Measurements from ENCODE around the gene CACNA2D2.

The CACNA2D2 gene

DNA sequence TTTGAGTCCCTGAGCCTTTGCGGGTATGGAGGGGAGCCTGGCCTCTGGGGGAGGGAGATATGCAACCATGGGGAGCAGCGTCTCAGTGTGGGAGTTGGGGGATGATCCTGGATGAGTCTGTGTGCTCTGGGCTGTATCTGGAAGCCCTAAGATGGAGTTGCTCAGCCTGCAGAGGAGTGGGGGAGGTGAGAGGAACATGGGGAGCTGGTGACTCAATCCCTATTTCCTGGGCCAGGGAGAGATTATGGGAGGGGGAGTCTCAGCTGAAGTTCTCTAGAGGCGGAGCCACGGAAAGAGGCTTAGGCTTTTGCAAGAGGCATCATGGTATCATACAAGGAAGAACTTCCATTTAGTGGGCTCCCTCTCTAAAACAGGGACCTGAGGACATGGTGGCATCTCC, 84.6 kb downstream of the CACNA2D2 start:
- ChIA-PET POLR2A (interaction anchor here (0.7 kb wide), 1 partner anchor 62 kb away, joined by 3 read pairs; no protein-coding TSS in a partner anchor), CTCF (interaction anchor here (0.6 kb wide), 1 partner anchor 80 kb away, joined by 3 read pairs; no protein-coding TSS in a partner anchor)
- DNase-seq (ENCODE audit: extremely low spot score), result no peak
- TF ChIP-seq SUZ12 (IDR thresholded peaks at IDR 0.05), result no peak
- no peak for TF ChIP-seq TARDBP (IDR thresholded peaks at IDR 0.05)
- TF ChIP-seq ZNF384 (IDR thresholded peaks at IDR 0.05), result no peak
- no peak for TF ChIP-seq FOXM1 (IDR thresholded peaks at IDR 0.05; ENCODE audit: borderline replicate concordance)
- TF ChIP-seq BHLHE40 (IDR thresholded peaks at IDR 0.05; ENCODE audit: borderline replicate concordance), result no peak
- no peak for TF ChIP-seq HDGF (IDR thresholded peaks at IDR 0.05; ENCODE audit: borderline replicate concordance)
- no peak for TF ChIP-seq PKNOX1 (IDR thresholded peaks at IDR 0.05)
- no peak for TF ChIP-seq ARNT (IDR thresholded peaks at IDR 0.05)
- TF ChIP-seq SP1 (IDR thresholded peaks at IDR 0.05), result no peak
- TF ChIP-seq LEF1 (IDR thresholded peaks at IDR 0.05; ENCODE audit: borderline replicate concordance), result no peak
- no peak for TF ChIP-seq L3MBTL2 (conservative IDR thresholded peaks at IDR 0.05)
- no peak for TF ChIP-seq ELF4 (IDR thresholded peaks at IDR 0.05)
- no peak for TF ChIP-seq CTBP1 (IDR thresholded peaks at IDR 0.05; ENCODE audit: borderline replicate concordance)
- no peak for TF ChIP-seq NFRKB (IDR thresholded peaks at IDR 0.05)
- TF ChIP-seq FOXA1 (IDR thresholded peaks at IDR 0.05), result no peak
- no peak for TF ChIP-seq FOXK2 (IDR thresholded peaks at IDR 0.05)

DNA sequence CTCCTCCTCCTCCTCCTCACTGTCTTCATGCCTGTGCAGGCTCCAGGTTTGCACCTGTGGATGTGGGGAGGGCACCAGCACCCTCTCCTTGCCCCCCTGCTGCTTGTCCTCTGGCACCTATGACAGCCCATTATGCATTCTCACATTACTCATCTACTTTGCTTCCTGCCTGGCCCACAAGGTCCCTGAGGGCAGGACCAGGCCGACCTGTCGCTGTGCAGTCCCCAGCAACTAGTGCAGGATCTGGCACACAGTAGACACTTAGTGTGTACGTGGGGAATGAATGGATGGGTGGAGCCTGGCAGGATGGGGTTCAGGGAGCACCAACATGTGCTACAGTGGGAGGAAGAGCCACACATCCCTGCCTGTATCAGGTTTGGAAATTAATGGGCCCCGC, 85.8 kb downstream of the CACNA2D2 start:
- TF ChIP-seq FOXA1 (IDR thresholded peaks at IDR 0.05), result no peak
- no peak for TF ChIP-seq FOXK2 (IDR thresholded peaks at IDR 0.05)
- no peak for TF ChIP-seq ELF4 (IDR thresholded peaks at IDR 0.05)
- TF ChIP-seq TARDBP (IDR thresholded peaks at IDR 0.05), result no peak
- TF ChIP-seq SP1 (IDR thresholded peaks at IDR 0.05), result no peak
- no peak for TF ChIP-seq FOXM1 (IDR thresholded peaks at IDR 0.05; ENCODE audit: borderline replicate concordance)
- no peak for TF ChIP-seq SUZ12 (IDR thresholded peaks at IDR 0.05)
- TF ChIP-seq NFRKB (IDR thresholded peaks at IDR 0.05), result no peak
- no peak for TF ChIP-seq LEF1 (IDR thresholded peaks at IDR 0.05; ENCODE audit: borderline replicate concordance)
- no peak for TF ChIP-seq CTBP1 (IDR thresholded peaks at IDR 0.05; ENCODE audit: borderline replicate concordance)
- TF ChIP-seq ARNT (IDR thresholded peaks at IDR 0.05), result no peak
- no peak for TF ChIP-seq L3MBTL2 (conservative IDR thresholded peaks at IDR 0.05)
- no peak for TF ChIP-seq ZNF384 (IDR thresholded peaks at IDR 0.05)
- no peak for TF ChIP-seq BHLHE40 (IDR thresholded peaks at IDR 0.05; ENCODE audit: borderline replicate concordance)
- TF ChIP-seq PKNOX1 (IDR thresholded peaks at IDR 0.05), result no peak
- no peak for DNase-seq (ENCODE audit: extremely low spot score)
- ChIA-PET CTCF (interaction anchor here (0.6 kb wide), 1 partner anchor 16 kb away, joined by 3 read pairs; no protein-coding TSS in a partner anchor), POLR2A (no interaction called here)

DNA sequence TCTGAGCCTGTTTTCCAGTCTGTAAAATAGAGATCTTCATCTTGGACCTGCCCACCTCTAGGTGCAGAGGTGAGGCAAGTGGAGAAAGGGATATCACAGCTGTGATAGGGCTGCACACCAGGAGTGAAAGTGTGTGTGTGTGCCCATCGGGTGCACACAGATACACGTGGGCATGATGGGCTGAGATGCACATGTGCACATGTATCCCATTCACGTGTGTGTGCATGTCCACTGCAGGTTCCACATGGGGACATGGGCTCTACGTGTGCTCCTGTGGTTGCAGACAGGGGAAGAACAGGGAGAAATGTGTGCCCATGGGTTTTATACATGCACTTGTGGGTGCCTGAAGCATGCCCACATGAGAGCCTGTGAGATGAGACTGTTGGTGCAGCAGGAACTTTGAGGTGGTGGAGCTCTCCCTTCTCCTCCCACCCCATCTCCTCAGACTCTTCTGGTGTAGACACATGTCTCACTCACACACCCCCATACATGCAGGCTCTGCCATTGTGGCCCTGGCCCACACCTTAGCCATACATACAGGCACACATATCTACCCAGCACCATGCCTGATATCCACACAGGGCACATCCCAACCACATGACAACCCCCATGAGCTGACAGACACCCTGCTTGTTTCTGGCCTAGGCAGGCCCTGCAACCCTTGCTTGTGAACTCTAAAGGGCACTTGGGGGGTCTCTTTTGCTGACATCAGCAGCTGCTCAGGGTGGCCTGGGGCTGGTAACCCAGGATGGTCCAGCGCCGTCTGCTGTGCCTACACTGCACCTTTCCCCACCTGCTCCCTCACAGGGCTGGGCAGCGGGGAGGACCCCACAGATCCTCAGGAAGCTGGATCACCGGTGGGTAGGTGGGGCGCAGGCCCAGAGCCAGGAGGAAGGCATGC, 86.4 kb downstream of the CACNA2D2 start:
- TF ChIP-seq FOXM1 (IDR thresholded peaks at IDR 0.05; ENCODE audit: borderline replicate concordance) (no peak), SP1 (IDR thresholded peaks at IDR 0.05) (no peak), SUZ12 (IDR thresholded peaks at IDR 0.05) (no peak), ARNT (IDR thresholded peaks at IDR 0.05) (no peak), L3MBTL2 (conservative IDR thresholded peaks at IDR 0.05) (no peak), BHLHE40 (IDR thresholded peaks at IDR 0.05; ENCODE audit: borderline replicate concordance) (no peak), NFRKB (IDR thresholded peaks at IDR 0.05) (no peak), ZNF384 (IDR thresholded peaks at IDR 0.05) (no peak), LEF1 (IDR thresholded peaks at IDR 0.05; ENCODE audit: borderline replicate concordance) (no peak), FOXK2 (IDR thresholded peaks at IDR 0.05) (no peak), PKNOX1 (IDR thresholded peaks at IDR 0.05) (no peak), CTBP1 (IDR thresholded peaks at IDR 0.05; ENCODE audit: borderline replicate concordance) (no peak), HDGF (IDR thresholded peaks at IDR 0.05; ENCODE audit: borderline replicate concordance) (no peak), TARDBP (IDR thresholded peaks at IDR 0.05) (no peak)
- ChIA-PET CTCF (interaction anchor here (0.6 kb wide), 1 partner anchor 17 kb away, joined by 3 read pairs; no protein-coding TSS in a partner anchor), POLR2A (no interaction called here)
- no peak for DNase-seq (ENCODE audit: extremely low spot score)

DNA sequence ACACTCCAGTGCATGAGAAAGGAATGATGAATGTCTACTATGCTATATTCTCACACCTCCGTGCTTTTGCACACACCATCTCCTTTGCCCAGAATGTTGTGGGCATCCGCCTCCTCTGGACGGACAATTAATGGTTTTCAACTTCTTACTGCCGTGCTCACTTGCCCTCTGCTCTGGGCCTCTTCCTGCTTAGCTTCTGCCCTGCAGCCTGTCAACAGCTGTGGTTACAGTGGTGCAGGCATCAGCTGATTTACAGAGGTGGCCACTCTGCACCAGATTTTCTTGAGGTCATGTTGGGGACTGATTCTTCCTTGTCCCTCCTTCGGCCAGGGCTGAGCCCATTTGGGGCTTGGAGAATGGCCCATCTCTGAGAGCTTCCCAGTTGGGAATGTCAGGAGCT, 87.6 kb downstream of the CACNA2D2 start:
- POLR2A ChIA-PET, result no interaction called here
- CTCF ChIA-PET, result no interaction called here
- no peak for DNase-seq (ENCODE audit: extremely low spot score)
- no peak for TF ChIP-seq HDGF (IDR thresholded peaks at IDR 0.05; ENCODE audit: borderline replicate concordance)
- no peak for TF ChIP-seq ELF4 (IDR thresholded peaks at IDR 0.05)
- no peak for TF ChIP-seq L3MBTL2 (conservative IDR thresholded peaks at IDR 0.05)

DNA sequence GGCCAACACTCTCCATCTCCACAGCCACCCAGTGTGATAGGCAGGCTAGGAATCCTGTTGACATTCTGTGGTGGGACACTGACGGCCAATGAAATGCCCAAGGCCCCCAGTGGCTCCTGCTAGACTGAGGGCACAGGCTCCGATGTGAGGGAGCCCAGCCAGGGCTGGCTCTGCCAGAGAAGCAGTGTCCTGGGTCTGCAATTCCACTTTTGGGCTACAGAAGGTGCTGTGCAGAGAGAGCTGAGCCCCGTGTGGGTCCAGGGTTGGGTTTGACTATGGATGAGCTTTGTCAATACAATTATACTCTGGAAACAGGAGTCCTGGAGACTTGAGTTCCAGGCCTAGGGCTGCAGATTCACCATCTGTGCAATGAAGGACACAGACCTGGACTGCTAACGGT, 88.4 kb downstream of the CACNA2D2 start:
- no peak for TF ChIP-seq L3MBTL2 (conservative IDR thresholded peaks at IDR 0.05)
- TF ChIP-seq FOXM1 (IDR thresholded peaks at IDR 0.05; ENCODE audit: borderline replicate concordance), result no peak
- no peak for TF ChIP-seq TARDBP (IDR thresholded peaks at IDR 0.05)
- no peak for TF ChIP-seq ARNT (IDR thresholded peaks at IDR 0.05)
- TF ChIP-seq HDGF (IDR thresholded peaks at IDR 0.05; ENCODE audit: borderline replicate concordance), result no peak
- no peak for TF ChIP-seq PKNOX1 (IDR thresholded peaks at IDR 0.05)
- no peak for TF ChIP-seq SUZ12 (IDR thresholded peaks at IDR 0.05)
- no peak for TF ChIP-seq BHLHE40 (IDR thresholded peaks at IDR 0.05; ENCODE audit: borderline replicate concordance)
- ChIA-PET POLR2A (no interaction called here), CTCF (no interaction called here)
- DNase-seq (ENCODE audit: extremely low spot score), result peak; percentile 18

Measured in HEK293T (cell line).